ENCODE measurements around the gene RABGAP1L. TPM values are rescaled to one million over a fixed set of nuclear protein-coding genes. Genes with fewer than 3 reads are reported as not detected.

The RABGAP1L gene
- total and polyA plus RNA-seq, 2 of the 4 experiments (the other 2 are of a cell fraction): 7.9 to 26.7 TPM

- no peak overlapping the region for H3K4ac ChIP-seq (ENCODE audit: low read depth, low read length)
- H3K23ac ChIP-seq (ENCODE audit: low read depth, low read length): no peak overlapping the region
- H3K4me3 ChIP-seq (ENCODE audit: insufficient read depth, low read depth, low read length): no peak overlapping the region
- H3K79me1 ChIP-seq (ENCODE audit: low read depth in 1 of 2, low read length in 2 of 2): no peaks in the 10 kb centered on the region
- H3K56ac ChIP-seq (ENCODE audit: extremely low read depth, insufficient read depth, low read length): no peak overlapping the region
- TF ChIP-seq RFX5 (IDR thresholded peaks at IDR 0.05; ENCODE audit: low read depth, low read length) (no peak), MAZ (IDR thresholded peaks at IDR 0.05; ENCODE audit: borderline replicate concordance, low read depth, low read length) (no peak), RCOR1 (IDR thresholded peaks at IDR 0.05; ENCODE audit: insufficient replicate concordance, low read length) (no peak), CHD1 (IDR thresholded peaks at IDR 0.05; ENCODE audit: low read depth, low read length) (no peak)
- no peak overlapping the region for H4K5ac ChIP-seq (ENCODE audit: low read depth, low read length)
- POLR2A ChIA-PET (ENCODE audit: unreplicated experiment): no interaction called here
- WGBS, 2 experiments (ENCODE audit: extremely low coverage in 2 of 2, insufficient read length in 1 of 2): no CpG with 5 or more reads among the region's 4 CpGs
- no peaks in the 10 kb centered on the region; the same call in 1 of the 2 replicates for H3K9me1 ChIP-seq (ENCODE audit: insufficient read depth, low read length)
- dilution Hi-C loops (cut with HindIII; ENCODE audit: low sequenced_read_pairs, unreplicated experiment): no loop called here
- no peak overlapping the region for H2AK5ac ChIP-seq (ENCODE audit: low read depth, low read length)
- ATAC-seq (ENCODE audit: low read depth) (no peak), DNase-seq (no peak)
- intact Hi-C loops (cut with micrococcal nuclease): no loop called here
- H3K9ac ChIP-seq (ENCODE audit: low read depth, low read length): no peak overlapping the region
- 0 out of 2 replicates have a peak, but pooled peaks cover 2% of the 10 kb centered on the region for H3K36me3 ChIP-seq (ENCODE audit: control insufficient read depth, insufficient read depth, low read length)
- no peak overlapping the region for H2BK15ac ChIP-seq (ENCODE audit: low read depth, low read length)
- no peaks in the 10 kb centered on the region for H3K9me3 ChIP-seq (ENCODE audit: control insufficient read depth, insufficient read depth, low read length)
- BruUV-seq (replicated peaks): no TSS peak
- no peak overlapping the region for H3K14ac ChIP-seq (replicated peaks; ENCODE audit: low read depth, low read length)
- in situ Hi-C loops (cut with MboI; ENCODE audit: low sequenced_read_pairs): no loop called here
- H2BK20ac ChIP-seq (ENCODE audit: low read depth, low read length): no peak overlapping the region
- CTCF ChIA-PET: no interaction called here
- no peak overlapping the region for H4K8ac ChIP-seq (ENCODE audit: low read depth in 2 of 2, low read length in 2 of 2)
- H2BK120ac ChIP-seq (ENCODE audit: low read depth, low read length): no peak overlapping the region
- H4K91ac ChIP-seq (ENCODE audit: insufficient read depth, low read depth, low read length): no peak overlapping the region
- H2AK9ac ChIP-seq (replicated peaks; ENCODE audit: low read depth, low read length, poor library complexity): no peak overlapping the region
- no peak overlapping the region for H3K18ac ChIP-seq (ENCODE audit: low read depth, low read length)
- H2BK5ac ChIP-seq (ENCODE audit: low read depth, low read length, poor library complexity, severe bottlenecking): no peak overlapping the region
- no peaks in the 10 kb centered on the region for H4K20me1 ChIP-seq (ENCODE audit: insufficient read depth, low read length)
- no peak overlapping the region for H3K4me2 ChIP-seq (ENCODE audit: low read depth, low read length)
- no peak overlapping the region for H2AFZ ChIP-seq (replicated peaks; ENCODE audit: low read length, poor library complexity)
- H3K27ac ChIP-seq (ENCODE audit: insufficient read depth, low read length): no peak overlapping the region
- H3K27me3 ChIP-seq (ENCODE audit: control insufficient read depth, insufficient read depth, low read length): no peaks in the 10 kb centered on the region
- H3K4me1 ChIP-seq (ENCODE audit: control insufficient read depth, insufficient read depth, low read length): no peaks in the 10 kb centered on the region
These were observed 88.2 kb downstream of the RABGAP1L start for GRCh38 chr1:174247472-174247871.
